Liver (tissue), 9 donors: ENCODE measurements around the gene FCGBP. TPM values are rescaled to one million over a fixed set of nuclear protein-coding genes. Genes with fewer than 3 reads are reported as not detected.

ENCODE experiments used
- DNase-seq: peaks from one replicate; pipeline ENCODE4 v3.0.0-alpha.2; 2017; ENCODE audit warnings: low spot score
- H3K27ac ChIP-seq, 2 donors: one replicate each; pipeline ENCODE4 v1.7.0; 2013; ENCODE audit warnings: inconsistent platforms in 2 of 2, low read length in 2 of 2, control low read depth in 1 of 2, low read depth in 1 of 2, mild to moderate bottlenecking in 1 of 2
- H3K27me3 ChIP-seq, 4 donors: one replicate each; pipeline versions ENCODE4 v1.6.1 to v1.7.0; 2013; ENCODE audit warnings: low read length in 3 of 4, inconsistent platforms in 1 of 4, mild to moderate bottlenecking in 1 of 4, moderate library complexity in 1 of 4; ENCODE audit not compliant: control insufficient read depth in 4 of 4, insufficient read depth in 4 of 4
- H3K36me3 ChIP-seq, 4 donors: one replicate each; pipeline versions ENCODE4 v1.6.1 to v1.7.0; 2013; ENCODE audit warnings: low read length in 3 of 4, mild to moderate bottlenecking in 3 of 4, low read depth in 1 of 4, moderate library complexity in 1 of 4; ENCODE audit not compliant: control insufficient read depth in 4 of 4, insufficient read depth in 3 of 4
- H3K4me1 ChIP-seq, 4 donors: one replicate each; pipeline versions ENCODE4 v1.6.1 to v1.7.0; 2013; ENCODE audit warnings: low read length in 3 of 4, mild to moderate bottlenecking in 3 of 4, moderate library complexity in 1 of 4; ENCODE audit not compliant: control insufficient read depth in 4 of 4, insufficient read depth in 4 of 4
- H3K4me3 ChIP-seq, 3 donors: one replicate each; pipeline versions ENCODE4 v1.6.1 to v1.7.0; 2013; ENCODE audit warnings: low read length in 3 of 3, control low read depth in 1 of 3, low read depth in 1 of 3, mild to moderate bottlenecking in 1 of 3
- H3K9ac ChIP-seq, 2 donors: one replicate each; pipeline ENCODE4 v1.7.0; 2013; ENCODE audit warnings: low read length in 2 of 2, mild to moderate bottlenecking in 2 of 2, moderate library complexity in 2 of 2, control low read depth in 1 of 2, low read depth in 1 of 2
- H3K9me3 ChIP-seq, 4 donors: one replicate each; pipeline versions ENCODE4 v1.6.1 to v1.7.0; 2013; ENCODE audit warnings: low read length in 3 of 4; ENCODE audit not compliant: control insufficient read depth in 4 of 4
- EGR1 ChIP-seq, 2 donors: IDR thresholded peaks; 2 replicates each; pipeline ENCODE4 v1.6.1; 2016 to 2018; ENCODE audit warnings: antibody characterized with exemption in 2 of 2, low read depth in 2 of 2
- FOXA1 ChIP-seq: IDR thresholded peaks from 2 replicates; pipeline ENCODE4 v1.6.1; 2016; ENCODE audit warnings: antibody characterized with exemption
- HNF4A ChIP-seq, 2 donors: conservative IDR thresholded peaks; 2 replicates each; pipeline ENCODE4 v1.6.1; 2016; ENCODE audit warnings: antibody characterized with exemption in 2 of 2, mild to moderate bottlenecking in 2 of 2
- HNF4G ChIP-seq: IDR thresholded peaks from 2 replicates; pipeline ENCODE4 v1.6.1; 2016; ENCODE audit warnings: antibody characterized with exemption
- NR2F2 ChIP-seq: IDR thresholded peaks from 2 replicates; pipeline ENCODE4 v1.6.1; 2016; ENCODE audit warnings: antibody characterized with exemption
- RAD21 ChIP-seq, 2 donors: IDR thresholded peaks; 2 replicates each; pipeline ENCODE4 v1.6.1; 2016; ENCODE audit warnings: antibody characterized with exemption in 2 of 2, mild to moderate bottlenecking in 2 of 2
- RXRA ChIP-seq, 2 donors: IDR thresholded peaks; 2 replicates each; pipeline ENCODE4 v1.6.1; 2017 to 2018; ENCODE audit warnings: antibody characterized with exemption in 2 of 2, mild to moderate bottlenecking in 1 of 2
- TAF1 ChIP-seq: conservative IDR thresholded peaks from 2 replicates; pipeline ENCODE4 v1.6.1; 2016; ENCODE audit warnings: antibody characterized with exemption, mild to moderate bottlenecking
- WGBS: extraction: QIAGEN DNeasy Blood & Tissue Kit; methylation state at CpG from one replicate; pipeline ENCODE4 v1.1.7; 2013; 5-methylcytosine and 5-hydroxymethylcytosine counted together
- polyA plus RNA-seq, 2 donors: library from polyadenylated mRNA; stranded (reverse) in 1 of 2; unstranded in 1 of 2; fragments of 200-250 nt in 1 of 2; fragments of >200 nt in 1 of 2; fragmentation: Nextera tagmentation in 1 of 2; extraction: Ambion mirVana in 1 of 2; gene quantifications; one replicate each; pipeline versions ENCODE4 v1.2.1 to v1.2.3, GENCODE V29; 2013 to 2015
- total RNA-seq, 2 donors: library from RNA; depleted of rRNA; stranded (reverse); fragments of >200 nt; gene quantifications; one replicate each; pipeline ENCODE4 v1.2.3, GENCODE V29; 2014
- TF ChIP-seq, protein P1 (sequence below): fragments of 150-350 bp; IDR thresholded peaks from 2 replicates; pipeline ENCODE4 v1.5.1; 2017; ENCODE audit warnings: improper control_type of control experiment, low read depth, low read length; ENCODE audit not compliant: missing input control
- TF ChIP-seq, protein P2 (sequence below): IDR thresholded peaks from 2 replicates; pipeline ENCODE4 v1.6.1; 2016; ENCODE audit warnings: antibody characterized with exemption
- TF ChIP-seq, protein P3 (sequence below): IDR thresholded peaks from 2 replicates; pipeline ENCODE4 v1.6.1; 2016; ENCODE audit warnings: antibody characterized with exemption
- donor health status: healthy.
- donor health status: healthy.
- donor health status: healthy.
- donor health status: healthy.
- donor health status: healthy.

Gene FCGBP
- total and polyA plus RNA-seq, 4 donors = 0.08 to 32.9 (median 0.95) TPM

DNA sequence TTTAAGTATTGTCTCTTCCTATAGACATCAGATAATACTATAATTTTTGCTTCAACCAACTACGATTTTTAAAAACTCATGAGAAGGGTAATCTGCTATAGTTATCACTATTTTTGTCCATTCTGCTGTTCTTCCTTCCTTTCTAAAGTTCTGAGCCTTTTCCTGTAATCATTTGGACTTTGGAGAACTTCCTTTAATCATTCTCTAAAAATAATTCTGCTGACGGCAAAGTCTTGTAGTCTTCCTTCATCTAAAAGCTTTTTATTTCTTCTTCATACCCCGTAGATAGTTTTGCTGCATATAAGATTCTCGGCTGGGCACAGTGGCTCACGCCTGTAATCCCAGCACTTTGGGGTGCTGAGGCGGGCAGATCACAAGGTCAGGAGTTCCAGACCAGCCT is 5.1 kb upstream of the FCGBP start:
- Histone ChIP-seq H3K9me3 (peaks cover 0 to 2% (median under 1%) of the 10 kb centered on the region in 4 donors), H3K36me3 (no peaks in the 10 kb centered on the region), H3K9ac (no peak overlapping the region), H3K4me3 (no peak overlapping the region), H3K27ac (no peak overlapping the region), H3K4me1 (peaks cover 0 to 8% (median 6%) of the 10 kb centered on the region in 4 donors), H3K27me3 (peaks cover 0 to 3% (median 0%) of the 10 kb centered on the region in 4 donors)
- 83% methylated on average over 6 of the region's 6 CpGs for WGBS
- DNase-seq = no peak
- TF ChIP-seq, protein P1, sequence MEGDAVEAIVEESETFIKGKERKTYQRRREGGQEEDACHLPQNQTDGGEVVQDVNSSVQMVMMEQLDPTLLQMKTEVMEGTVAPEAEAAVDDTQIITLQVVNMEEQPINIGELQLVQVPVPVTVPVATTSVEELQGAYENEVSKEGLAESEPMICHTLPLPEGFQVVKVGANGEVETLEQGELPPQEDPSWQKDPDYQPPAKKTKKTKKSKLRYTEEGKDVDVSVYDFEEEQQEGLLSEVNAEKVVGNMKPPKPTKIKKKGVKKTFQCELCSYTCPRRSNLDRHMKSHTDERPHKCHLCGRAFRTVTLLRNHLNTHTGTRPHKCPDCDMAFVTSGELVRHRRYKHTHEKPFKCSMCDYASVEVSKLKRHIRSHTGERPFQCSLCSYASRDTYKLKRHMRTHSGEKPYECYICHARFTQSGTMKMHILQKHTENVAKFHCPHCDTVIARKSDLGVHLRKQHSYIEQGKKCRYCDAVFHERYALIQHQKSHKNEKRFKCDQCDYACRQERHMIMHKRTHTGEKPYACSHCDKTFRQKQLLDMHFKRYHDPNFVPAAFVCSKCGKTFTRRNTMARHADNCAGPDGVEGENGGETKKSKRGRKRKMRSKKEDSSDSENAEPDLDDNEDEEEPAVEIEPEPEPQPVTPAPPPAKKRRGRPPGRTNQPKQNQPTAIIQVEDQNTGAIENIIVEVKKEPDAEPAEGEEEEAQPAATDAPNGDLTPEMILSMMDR = no peak

DNA sequence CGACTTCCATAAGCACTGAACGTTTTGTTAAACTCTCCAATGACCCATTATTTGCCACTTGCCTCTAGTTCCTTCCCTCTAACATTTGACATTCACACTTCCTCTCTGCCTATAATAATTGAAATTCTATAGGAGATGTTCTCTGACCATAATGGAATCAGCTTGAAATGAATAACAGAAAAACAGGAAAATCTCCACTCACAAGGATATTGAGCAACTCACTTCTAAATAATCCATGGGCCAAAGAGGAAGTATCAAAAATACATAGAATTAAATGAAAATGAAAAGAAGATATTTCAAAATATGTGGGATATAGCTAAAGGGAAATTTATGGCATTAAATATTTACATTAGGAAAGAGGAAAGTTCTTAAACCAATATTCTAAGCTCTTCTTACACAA is 3.4 kb upstream of the FCGBP start:
- Histone ChIP-seq H3K27ac (no peak overlapping the region), H3K36me3 (no peaks in the 10 kb centered on the region), H3K27me3 (peaks cover 0 to 3% (median 0%) of the 10 kb centered on the region in 4 donors), H3K9me3 (peaks cover 0 to 2% (median under 1%) of the 10 kb centered on the region in 4 donors), H3K4me3 (no peak overlapping the region), H3K9ac (no peak overlapping the region), H3K4me1 (peaks cover 0 to 2% (median 0%) of the 10 kb centered on the region in 4 donors)
- no peak for DNase-seq
- WGBS = 60% methylated on average over 2 of the region's 2 CpGs
- no peak for TF ChIP-seq HNF4G
- TF ChIP-seq, protein P2, sequence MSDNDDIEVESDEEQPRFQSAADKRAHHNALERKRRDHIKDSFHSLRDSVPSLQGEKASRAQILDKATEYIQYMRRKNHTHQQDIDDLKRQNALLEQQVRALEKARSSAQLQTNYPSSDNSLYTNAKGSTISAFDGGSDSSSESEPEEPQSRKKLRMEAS = no peak
- TF ChIP-seq, protein P3, sequence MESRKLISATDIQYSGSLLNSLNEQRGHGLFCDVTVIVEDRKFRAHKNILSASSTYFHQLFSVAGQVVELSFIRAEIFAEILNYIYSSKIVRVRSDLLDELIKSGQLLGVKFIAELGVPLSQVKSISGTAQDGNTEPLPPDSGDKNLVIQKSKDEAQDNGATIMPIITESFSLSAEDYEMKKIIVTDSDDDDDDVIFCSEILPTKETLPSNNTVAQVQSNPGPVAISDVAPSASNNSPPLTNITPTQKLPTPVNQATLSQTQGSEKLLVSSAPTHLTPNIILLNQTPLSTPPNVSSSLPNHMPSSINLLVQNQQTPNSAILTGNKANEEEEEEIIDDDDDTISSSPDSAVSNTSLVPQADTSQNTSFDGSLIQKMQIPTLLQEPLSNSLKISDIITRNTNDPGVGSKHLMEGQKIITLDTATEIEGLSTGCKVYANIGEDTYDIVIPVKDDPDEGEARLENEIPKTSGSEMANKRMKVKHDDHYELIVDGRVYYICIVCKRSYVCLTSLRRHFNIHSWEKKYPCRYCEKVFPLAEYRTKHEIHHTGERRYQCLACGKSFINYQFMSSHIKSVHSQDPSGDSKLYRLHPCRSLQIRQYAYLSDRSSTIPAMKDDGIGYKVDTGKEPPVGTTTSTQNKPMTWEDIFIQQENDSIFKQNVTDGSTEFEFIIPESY = no peak
- TF ChIP-seq EGR1 (IDR thresholded peaks at IDR 0.05; ENCODE audit: low read depth in 2 of 2) = no peak
- TF ChIP-seq, protein P1 = no peak

DNA sequence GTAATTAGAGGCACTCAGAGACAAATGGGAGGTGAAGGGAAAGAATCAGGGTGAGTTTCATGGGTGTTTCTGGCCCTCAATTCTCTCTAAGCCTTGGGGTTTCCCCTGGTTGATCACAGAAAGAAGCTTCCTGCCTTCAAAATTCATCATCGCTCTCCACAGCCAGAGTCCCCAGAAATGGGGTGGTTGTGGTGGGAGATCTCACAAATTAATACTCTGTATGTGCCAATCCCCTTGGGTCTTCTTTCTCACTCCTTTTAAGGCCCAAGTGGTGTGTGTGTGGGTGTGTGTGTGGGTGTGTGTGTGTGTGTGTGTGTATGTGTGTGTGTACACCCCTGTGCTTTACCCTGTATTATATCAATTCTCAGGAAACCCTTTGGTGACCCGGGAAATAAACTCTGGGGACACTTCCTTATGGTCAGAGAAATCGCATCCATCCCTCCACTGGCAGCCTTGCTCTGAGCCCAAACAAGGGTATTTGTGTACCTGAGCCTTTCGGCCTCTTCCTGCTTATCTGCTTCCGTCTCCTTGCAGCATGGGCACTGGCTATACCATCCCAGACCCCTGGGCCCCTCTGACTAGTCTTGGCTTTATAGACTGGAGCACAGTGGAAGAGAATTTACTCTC is 2.8 kb upstream of the FCGBP start:
- peaks cover 0 to 3% (median 0%) of the 10 kb centered on the region in 4 donors for H3K27me3 ChIP-seq
- no peak overlapping the region for H3K27ac ChIP-seq
- H3K9me3 ChIP-seq = peaks cover 0 to 2% (median under 1%) of the 10 kb centered on the region in 4 donors
- WGBS = 69% methylated on average over 5 of the region's 5 CpGs
- TF ChIP-seq FOXA1 (no peak), TAF1 (no peak), HNF4G (no peak), NR2F2 (no peak), RXRA (IDR thresholded peaks at IDR 0.05) (no peak), HNF4A (conservative IDR thresholded peaks at IDR 0.05) (no peak), RAD21 (IDR thresholded peaks at IDR 0.05) (no peak)
- TF ChIP-seq, protein P2 = no peak
- H3K4me3 ChIP-seq = no peak overlapping the region
- H3K36me3 ChIP-seq = no peaks in the 10 kb centered on the region
- H3K9ac ChIP-seq = no peak overlapping the region
- no peaks in the 10 kb centered on the region for H3K4me1 ChIP-seq
- DNase-seq = no peak
